ENCODE data around the gene DLGAP1. TPM values are rescaled to one million over a fixed set of nuclear protein-coding genes. Genes with fewer than 3 reads are reported as not detected.
A peak's percentile ranks its signal among the peaks of the same experiment; 100 is the strongest.

DLGAP1 gene
- total and polyA plus RNA-seq, 4 donors = 0.06 to 1.2 (median 0.17) TPM; not detected in 1

- TF ChIP-seq ZBTB33 (IDR thresholded peaks at IDR 0.05) (peak; percentile 58), JUND (IDR thresholded peaks at IDR 0.05) (peak in 1 of 2 donors; percentile 84), FOXA2 (IDR thresholded peaks at IDR 0.05) (peak; percentile 71), SP1 (IDR thresholded peaks at IDR 0.05) (peak; percentile 98)
Measured at GRCh38 chr18:3623769-3624545, 831.1 kb downstream of the DLGAP1 start (continued).

- no peak overlapping the region for H3K27ac ChIP-seq (ENCODE audit: low read depth in 1 of 2, low read length in 2 of 2)
- no peaks in the 10 kb centered on the region for H3K27me3 ChIP-seq (ENCODE audit: control insufficient read depth in 4 of 4, insufficient read depth in 4 of 4, low read length in 3 of 4)
- no peak for DNase-seq (ENCODE audit: low spot score)
- no peak overlapping the region for H3K9ac ChIP-seq (ENCODE audit: low read depth in 1 of 2, low read length in 2 of 2)
- TF ChIP-seq REST (IDR thresholded peaks at IDR 0.05) (no peak), MAX (IDR thresholded peaks at IDR 0.05) (no peak), HNF4A (conservative IDR thresholded peaks at IDR 0.05) (no peak), GABPA (IDR thresholded peaks at IDR 0.05 in 1 of 2, conservative IDR thresholded peaks at IDR 0.05 in 1 of 2) (no peak), NR2F2 (IDR thresholded peaks at IDR 0.05) (no peak), FOXA2 (IDR thresholded peaks at IDR 0.05) (no peak), TAF1 (conservative IDR thresholded peaks at IDR 0.05) (no peak), CTCF (IDR thresholded peaks at IDR 0.05; ENCODE audit: low read depth, low read length, missing input control) (no peak), ATF3 (IDR thresholded peaks at IDR 0.05) (no peak), RXRA (IDR thresholded peaks at IDR 0.05) (no peak), EGR1 (IDR thresholded peaks at IDR 0.05; ENCODE audit: low read depth in 2 of 2) (no peak), FOXA1 (IDR thresholded peaks at IDR 0.05) (no peak), JUND (IDR thresholded peaks at IDR 0.05) (no peak), HNF4G (IDR thresholded peaks at IDR 0.05) (no peak), RAD21 (IDR thresholded peaks at IDR 0.05) (no peak), ZBTB33 (IDR thresholded peaks at IDR 0.05) (no peak), YY1 (IDR thresholded peaks at IDR 0.05) (no peak), SP1 (IDR thresholded peaks at IDR 0.05) (no peak)
- 86% methylated on average over 18 of the region's 18 CpGs for WGBS
- no peak overlapping the region for H3K4me3 ChIP-seq (ENCODE audit: low read depth in 1 of 3, low read length in 3 of 3)
- no peaks in the 10 kb centered on the region for H3K9me3 ChIP-seq (ENCODE audit: control insufficient read depth in 4 of 4, low read length in 3 of 4)
- H3K36me3 ChIP-seq (ENCODE audit: control insufficient read depth in 4 of 4, insufficient read depth in 3 of 4, low read depth in 1 of 4, low read length in 3 of 4) = no peaks in the 10 kb centered on the region
- peaks cover 0 to 17% (median 5%) of the 10 kb centered on the region in 4 donors for H3K4me1 ChIP-seq (ENCODE audit: control insufficient read depth in 4 of 4, insufficient read depth in 4 of 4, low read length in 3 of 4)
Measured at GRCh38 chr18:3620146-3621119, 834.7 kb downstream of the DLGAP1 start.

Measured in liver (tissue), 9 donors.